GM18507 (cell line): ENCODE measurements around the gene VRK2.
"Not testable (repeated sequence)": the region's sequence is repeated elsewhere in the genome, so short reads cannot be mapped to it uniquely, and the experiment has no call there.

Experiments used
- DNase-seq: peaks from one replicate; pipeline ENCODE4 v3.0.0; 2011; ENCODE audit warnings: low read depth; ENCODE audit not compliant: insufficient read length; ENCODE audit errors: extremely low spot score
- FAIRE-seq: peaks from 2 replicates; lab custom pipeline; 2011; peaks lifted over from hg19 to GRCh38; lab: Jason Lieb, UNC

VRK2 gene

DNA sequence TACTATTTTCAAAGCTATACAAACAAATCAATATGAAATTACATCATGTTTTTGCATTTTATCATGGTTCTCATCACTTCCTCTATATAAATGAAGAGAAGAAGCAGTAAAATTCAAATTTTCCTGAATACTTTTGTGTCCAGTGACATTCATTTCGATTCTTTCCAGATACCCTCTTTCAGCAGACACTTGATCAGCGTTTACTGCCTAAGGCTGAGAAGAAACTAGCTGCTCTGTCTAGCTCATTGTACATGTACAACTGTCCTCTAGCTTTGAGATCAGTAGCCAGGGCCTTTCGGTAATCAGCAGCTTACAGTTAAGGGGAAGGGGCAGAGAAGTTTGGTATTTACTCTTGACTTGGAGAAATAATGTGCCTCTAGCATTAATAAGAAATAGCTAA, 4.8 kb downstream of the VRK2 start:
- DNase-seq (no peak), FAIRE-seq (no peak)

DNA sequence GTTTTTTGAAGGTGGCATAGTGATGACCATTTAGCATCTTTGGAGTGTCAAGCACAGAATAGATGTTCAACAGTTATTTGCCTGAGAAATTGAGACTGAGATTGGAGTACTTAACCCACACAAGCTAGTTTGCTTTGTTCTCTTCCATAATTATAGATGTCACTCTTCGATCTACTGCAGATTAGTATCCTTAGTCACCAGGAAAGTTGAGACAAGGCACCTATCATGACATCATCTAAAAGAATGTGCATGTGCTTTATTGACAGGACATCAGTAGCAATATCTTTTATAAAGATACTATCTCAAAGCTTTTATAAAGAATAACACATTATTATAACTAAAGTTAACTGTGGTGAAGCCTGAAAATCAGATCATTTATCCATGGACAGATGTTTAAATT, 6.4 kb downstream of the VRK2 start:
- DNase-seq (no peak), FAIRE-seq (no peak)

DNA sequence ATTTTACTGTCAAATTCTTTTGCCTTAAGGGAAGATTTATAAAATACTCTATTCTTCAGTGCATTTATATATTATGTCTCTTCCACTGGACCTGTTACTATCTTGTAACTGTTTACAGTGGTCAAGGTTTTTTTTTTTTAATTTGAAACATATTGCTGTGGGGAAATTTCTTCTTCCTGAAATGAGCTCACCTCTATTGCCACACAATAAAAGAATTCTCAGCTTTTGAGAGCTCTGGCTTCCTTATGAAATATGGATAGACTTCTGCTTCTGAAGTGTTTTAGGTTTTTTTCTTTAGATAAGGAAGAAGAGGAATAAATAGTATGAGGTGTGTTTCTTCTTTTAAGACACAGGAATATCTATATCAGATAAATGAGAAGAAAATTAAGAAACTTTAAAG, 7.7 kb downstream of the VRK2 start:
- FAIRE-seq = no peak
- DNase-seq = no peak

DNA sequence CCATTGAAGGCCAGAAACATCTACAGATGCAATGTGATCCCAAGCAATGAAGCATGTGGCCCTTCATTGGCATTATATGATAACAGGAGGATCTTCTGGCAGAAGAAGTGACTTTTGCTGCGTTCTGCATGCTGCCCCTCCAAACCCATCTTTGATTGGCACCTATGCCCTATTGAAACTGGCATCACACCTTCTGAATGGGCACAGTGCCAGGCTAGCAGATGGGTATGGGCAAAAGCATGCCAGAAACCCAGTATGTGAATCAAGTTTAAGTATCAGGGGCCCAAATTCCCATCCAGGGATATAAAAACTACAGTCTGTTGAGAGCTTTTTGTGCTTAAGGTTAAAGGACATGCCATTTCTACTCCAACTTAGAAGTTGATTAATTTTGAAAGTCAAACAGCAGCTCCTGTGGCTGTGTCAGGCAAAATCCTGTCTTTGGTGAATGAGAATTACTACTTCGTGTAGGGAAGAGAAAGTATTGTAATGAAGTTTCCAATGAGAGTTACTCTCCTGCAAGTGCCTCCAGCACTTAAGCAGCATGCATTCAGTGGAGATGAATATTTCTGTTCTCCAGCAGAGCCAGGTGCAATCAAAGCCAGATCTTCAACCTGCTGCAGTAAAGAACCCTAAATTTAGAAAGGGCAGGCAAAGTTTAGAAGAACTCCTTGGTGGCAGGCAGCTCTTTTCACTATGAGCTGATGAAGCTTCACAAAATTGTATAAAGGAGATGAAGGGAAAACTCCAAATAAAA, 8.6 kb downstream of the VRK2 start:
- DNase-seq = no peak
- FAIRE-seq = peak; percentile 56

DNA sequence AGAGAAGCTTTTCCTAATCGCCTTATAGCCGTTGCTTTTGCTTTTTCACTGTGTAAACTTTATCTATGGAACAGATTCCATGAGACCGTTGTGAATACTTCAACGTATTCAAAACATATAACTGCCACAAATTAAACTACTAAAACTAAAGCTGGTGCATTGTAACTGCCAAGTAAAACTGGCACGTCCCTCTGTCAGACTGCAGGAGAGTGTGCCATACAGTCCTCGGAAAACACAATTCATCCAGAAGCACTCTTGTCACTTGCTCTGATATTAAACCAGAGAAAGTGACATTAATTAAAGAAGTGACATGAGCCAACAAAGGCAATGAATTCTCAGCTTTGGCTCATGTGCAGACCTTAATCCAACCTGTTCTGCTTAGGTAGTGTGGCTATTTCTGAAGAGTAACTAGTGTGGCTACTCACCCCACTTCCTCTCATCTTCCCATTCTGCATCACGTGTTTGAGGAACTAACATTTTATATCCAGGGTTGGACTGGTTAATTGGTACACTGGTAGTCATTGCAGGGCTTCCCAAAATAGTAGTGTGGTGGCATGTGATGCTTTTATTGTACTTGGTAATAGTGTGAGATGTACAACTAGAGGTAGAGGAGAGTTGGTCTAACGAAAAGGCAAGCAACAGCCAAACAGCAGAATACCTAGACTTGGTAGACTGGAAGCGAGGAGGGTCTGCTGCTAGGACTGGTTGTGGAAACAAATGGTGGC, 9.7 kb downstream of the VRK2 start:
- DNase-seq = no peak
- FAIRE-seq = peak; percentile 12

DNA sequence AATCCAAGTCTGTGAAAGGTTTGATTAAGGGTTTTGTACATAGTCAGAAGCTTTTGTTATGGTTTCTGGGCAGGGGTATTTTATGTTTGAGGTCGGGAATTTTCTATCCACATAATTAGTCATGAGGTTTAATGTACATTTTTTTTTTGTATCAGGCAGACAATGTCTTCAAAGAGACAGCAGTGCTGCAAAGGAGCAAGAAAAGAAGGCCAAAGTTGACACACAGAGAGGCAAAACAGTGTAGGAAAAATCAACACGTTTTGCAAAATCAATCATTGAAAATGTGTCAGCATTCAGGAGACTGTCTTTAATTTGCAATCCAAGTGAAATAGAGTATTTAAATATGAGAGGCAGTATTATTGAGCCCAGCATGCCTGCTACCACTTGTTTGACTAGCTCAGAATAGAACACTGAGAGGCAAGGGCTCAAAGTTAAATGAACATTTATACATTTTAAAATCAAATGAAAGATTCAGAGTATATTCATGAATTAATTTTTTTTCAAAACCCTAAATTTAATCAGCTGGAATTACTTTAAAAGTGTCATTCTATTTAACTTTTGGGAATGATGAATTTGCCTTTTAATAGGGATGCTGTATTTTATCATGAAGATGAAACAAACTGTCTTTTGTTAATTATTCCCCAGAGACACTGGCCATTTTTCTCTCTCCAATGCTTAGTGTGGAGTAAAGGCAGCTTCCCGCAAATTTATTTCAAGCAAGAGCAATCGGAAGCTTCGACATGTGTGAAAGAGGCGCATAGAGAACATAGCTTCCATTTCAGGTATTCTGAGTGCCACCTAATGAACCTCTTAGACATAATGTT, 11.3 kb downstream of the VRK2 start:
- DNase-seq (no peak), FAIRE-seq (no peak)

DNA sequence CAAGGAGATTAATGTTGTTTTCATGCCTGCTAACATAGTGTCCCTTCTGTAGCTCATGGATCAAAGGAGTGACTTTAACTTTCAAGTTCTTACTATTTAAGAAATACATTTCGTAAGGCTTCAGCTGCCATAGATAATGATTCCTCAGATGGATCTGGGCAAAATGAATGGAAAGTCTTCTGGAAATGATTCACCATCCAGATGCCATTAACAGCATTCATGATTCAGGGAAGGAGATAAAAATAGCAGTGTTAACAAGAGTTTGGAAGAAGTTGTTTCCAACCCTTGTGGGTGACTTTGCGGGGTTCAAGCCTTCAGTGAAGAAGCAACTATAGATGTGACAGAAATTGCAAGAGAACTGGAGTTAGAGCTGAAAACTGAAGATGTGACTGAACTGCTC, 17.0 kb downstream of the VRK2 start:
- DNase-seq = no peak
- peak; percentile 18 for FAIRE-seq

DNA sequence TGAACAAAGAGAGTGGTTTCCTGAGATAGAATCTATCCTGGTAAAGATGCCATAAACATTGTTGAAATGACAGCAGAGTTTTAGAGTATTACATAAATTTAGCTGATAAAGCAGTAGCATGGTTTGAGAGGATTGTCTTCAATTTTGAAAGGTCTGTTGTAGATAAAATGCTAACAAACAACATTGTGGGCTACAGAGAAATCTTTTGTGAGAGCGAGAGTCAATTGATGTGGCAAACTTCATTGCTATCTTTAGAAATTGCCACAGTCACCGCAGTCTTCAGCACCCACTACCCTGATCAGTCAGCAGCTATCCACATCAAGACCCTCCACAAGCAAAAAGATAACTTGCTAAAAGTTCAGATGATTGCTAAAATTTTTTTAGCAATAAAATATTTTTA, 17.5 kb downstream of the VRK2 start:
- no peak for DNase-seq
- FAIRE-seq = peak; percentile 36

DNA sequence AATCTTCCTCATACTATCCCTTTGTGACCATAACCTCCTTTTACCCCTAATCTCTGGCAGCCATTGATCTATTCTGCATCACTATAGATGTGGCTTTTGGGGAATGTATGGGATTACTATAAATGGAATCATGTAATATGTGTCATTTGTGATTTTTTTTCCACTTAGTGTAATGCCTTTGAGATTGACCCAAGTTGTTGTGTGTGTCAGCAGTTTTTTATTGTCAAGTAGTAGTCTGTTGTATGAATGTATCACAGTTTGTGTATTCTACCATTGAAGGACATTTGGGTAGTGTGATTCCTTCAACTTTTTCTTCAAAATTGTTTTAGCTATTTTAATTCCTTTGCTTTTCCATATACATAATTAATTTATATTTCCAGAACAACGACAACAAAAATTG, 18.6 kb downstream of the VRK2 start:
- FAIRE-seq (no peak), DNase-seq (no peak)

DNA sequence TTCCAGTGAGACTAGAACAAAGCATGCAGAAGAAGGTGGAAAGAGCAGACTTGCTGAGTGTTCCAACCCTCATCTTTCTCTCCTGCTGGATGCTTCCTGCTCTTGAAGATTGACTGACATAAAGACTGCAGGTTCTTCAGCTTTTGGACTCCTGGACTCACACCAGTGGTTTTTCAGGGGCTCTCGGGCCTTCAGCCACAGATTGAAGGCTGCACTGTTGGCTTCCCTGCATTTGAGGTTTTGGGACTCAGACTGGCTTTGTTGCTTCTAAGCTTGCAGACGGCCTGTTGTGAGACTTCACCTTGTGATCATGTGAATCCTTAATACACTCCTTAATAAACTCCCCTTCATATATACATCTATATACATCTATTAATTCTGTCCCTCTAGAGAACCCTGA, 20.4 kb downstream of the VRK2 start:
- no peak for FAIRE-seq

DNA sequence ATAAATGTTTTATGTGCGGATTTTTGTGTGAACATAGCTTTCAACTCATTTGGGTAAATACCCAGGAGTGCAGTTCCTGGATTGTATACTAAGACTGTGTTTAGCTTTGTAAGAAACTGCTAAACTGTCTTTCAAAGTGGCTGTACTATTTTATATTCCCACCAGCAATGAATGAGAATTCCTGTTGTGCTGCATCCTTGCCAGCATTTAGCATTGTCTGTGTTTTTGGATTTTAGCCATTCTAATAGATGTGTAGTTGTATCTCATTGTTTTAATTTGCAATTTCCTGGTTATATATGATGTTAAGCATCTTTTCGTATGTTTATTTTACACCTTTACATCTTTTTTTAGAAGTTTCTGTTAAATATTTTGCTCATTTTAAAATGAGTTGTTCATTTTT, 24.2 kb downstream of the VRK2 start:
- DNase-seq (no peak), FAIRE-seq (no peak)

More for the DNA sequence above, 20.4 kb downstream of the VRK2 start:
- DNase-seq = no peak

DNA sequence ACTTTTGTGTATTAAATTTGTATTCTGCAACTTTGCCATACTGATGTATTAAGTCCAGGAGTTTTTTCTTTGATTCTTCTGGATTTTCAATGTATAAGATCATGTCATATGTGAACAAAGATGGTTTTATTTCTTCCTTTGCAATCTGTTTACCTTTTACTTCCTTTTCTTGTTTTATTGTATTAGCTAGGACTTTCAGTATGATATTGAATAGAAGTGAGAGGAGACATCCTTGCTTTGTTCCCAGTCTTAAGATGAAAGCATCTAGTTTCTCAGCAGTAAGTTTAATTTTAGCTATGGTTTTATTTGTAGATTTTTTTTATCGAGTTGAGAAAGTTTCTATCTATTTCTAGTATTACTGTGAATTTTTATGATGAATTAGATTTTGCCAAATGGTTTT, 25.5 kb downstream of the VRK2 start:
- DNase-seq = no peak
- peak; percentile 75 for FAIRE-seq

DNA sequence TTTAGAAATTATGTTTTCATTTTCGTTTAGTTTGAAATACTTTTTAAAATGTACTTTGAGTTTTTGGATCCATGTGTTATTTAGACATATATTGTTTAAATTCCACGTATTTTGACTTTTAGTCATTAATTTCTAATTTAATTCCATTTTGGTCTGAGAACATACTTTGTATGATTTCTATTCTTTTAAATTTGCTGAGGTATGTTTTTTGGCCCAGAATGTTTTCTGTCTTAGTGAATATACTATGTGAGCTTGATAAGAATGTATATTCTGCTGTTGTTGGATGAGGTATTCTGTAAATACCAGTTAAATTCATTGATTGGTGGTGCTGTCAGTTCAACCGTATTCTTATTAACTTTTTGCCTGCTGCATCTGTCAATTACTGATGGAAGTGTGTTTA, 26.4 kb downstream of the VRK2 start:
- no peak for FAIRE-seq
- DNase-seq = no peak

DNA sequence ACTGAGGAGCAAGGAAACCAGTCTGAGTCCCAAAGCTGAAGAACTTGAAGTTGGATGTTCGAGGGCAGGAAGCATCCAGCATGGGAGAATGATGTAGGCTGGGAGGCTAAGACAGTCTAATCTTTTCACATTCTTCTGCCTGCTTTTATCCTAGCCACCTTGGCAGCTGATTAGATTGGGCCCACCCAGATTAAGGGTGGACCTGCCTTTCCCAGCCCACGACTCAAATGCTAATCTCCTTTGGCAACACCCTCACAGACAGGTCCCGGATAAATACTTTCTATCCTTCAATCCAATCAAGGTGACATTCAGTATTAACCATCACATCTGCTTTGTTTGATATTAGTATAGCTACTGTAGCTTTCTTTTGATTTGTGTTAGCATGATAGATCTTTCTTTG, 27.1 kb downstream of the VRK2 start:
- no peak for FAIRE-seq
- no peak for DNase-seq

DNA sequence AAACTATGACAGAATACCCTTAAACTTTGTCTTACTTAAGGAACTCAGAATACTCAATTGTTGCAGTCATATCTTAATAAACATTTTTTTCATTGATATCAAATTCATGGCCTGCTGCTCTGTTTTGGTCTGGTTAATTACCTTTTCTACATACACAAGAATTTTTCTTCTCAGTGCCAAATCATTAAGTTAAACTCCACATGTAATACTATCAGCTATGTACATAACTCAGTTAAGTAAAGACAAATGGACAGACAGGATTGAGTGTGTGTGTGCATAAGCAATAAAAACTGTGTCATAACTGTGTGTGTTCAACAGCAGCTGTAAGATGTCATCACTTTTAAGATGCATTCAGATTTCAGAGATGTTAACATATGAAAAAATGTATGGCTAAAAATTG, 34.4 kb downstream of the VRK2 start:
- DNase-seq (no peak), FAIRE-seq (no peak)

DNA sequence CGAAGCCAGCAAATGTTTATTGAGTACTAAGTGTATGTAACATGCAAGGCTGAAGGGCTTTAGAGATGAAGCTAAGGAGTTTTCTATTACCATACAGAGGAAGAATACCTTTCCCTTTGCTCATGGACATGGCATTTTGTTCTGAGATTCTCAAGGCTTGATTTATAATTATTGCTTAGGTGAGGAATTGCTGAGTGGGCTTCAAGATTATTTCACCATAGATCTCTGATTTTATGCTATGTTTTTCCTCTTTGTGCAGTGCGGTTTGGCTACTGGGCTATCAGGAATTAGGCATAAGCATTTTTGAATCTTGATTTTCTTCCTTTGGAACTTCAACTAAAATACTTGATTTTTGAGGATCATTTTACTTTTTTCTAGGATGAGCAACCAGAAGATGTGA, 42.5 kb downstream of the VRK2 start:
- no peak for DNase-seq
- no peak for FAIRE-seq

DNA sequence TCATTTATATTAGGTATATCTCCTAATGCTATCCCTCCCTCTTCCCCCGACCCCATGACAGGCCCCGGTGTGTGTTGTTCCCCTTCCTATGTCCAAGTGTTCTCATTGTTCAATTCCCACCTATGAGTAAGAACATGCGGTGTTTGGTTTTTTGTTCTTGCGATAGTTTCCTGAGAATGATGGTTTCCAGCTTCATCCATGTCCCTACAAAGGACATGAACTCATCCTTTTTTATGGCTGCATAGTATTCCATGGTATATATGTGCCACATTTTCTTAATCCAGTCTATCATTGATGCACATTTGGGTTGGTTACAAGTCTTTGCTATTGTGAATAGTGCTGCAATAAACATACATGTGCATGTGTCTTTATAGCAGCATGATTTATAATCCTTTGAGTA, 46.2 kb downstream of the VRK2 start:
- not testable (repeated sequence) for DNase-seq, FAIRE-seq

DNA sequence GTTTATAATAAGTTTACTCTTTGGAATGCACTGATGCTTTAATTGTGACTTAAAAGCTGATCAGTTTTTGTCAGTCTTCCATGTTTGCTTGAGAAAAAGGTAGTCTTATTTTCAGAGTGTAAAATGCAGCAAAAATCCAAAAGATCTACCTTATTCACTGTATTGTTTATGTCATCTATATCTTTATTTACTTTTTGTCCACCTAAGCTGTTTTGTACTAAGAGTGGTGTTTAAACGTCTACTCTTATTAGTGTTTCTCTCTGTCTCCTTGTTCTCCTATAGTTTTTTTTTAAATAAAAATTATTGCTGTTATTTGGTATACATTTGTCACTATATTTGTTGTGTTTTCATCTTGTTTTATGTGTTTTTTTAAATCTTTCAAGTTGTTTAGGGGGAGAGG, 50.4 kb downstream of the VRK2 start:
- FAIRE-seq = no peak
- no peak for DNase-seq

DNA sequence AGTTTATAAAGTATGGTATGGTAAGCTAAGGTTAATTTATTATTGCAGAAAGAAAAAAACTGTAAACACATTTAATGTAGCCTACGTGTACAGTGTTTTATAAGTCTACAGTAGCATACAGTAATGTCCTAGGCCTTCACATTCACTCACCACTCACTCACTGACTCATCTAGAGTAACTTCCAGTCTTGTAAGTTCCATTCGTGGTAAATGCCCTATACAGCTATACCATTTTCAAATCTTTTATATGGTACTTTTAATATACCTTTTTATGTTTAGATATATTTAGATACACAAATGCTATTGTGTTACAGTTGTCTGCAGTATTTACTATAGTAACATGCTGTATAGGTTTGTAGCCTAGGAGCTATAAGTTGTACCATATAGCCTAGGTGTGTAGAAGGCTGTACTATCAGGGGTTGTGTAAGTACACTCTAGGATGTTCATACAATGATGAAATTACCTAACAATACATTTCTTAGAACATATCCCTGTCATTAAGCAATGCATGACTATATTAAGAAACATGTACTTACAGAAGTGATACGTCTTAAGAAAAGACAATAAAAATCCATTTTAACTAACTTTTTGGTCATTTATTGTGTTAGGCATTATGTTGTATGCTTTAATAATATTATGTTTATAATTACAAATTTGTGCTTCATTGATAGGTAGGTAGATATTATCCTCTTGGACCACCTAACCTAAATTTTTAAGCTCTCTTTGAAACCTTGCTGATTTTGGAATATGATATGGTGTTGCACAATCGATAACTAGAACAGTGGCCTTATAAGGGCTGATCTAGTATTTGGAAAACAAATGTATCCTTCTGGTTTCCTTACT, 51.9 kb downstream of the VRK2 start:
- FAIRE-seq (no peak), DNase-seq (no peak)
